ENCODE data around the gene PPP6R3. TPM values are rescaled to one million over a fixed set of nuclear protein-coding genes. Genes with fewer than 3 reads are reported as not detected.

Gene PPP6R3
- total and polyA plus RNA-seq, 2 experiments from 2014 or later: 31.5 to 108 TPM

GRCh38 chr11:68581901-68582300, 121.3 kb downstream of the PPP6R3 start:
- Histone ChIP-seq H3K79me2 (peaks cover 15% of the 10 kb centered on the region), H3K36me3 (replicated peaks; ENCODE audit: insufficient read depth, low read depth) (no peaks in the 10 kb centered on the region), H2AFZ (no peak overlapping the region), H3K27ac (no peak overlapping the region), H3K4me1 (ENCODE audit: insufficient read depth) (no peaks in the 10 kb centered on the region), H3K4me3 (no peak overlapping the region), H3K9me2 (replicated peaks; ENCODE audit: insufficient read depth) (no peaks in the 10 kb centered on the region), H3K4me2 (no peak overlapping the region), H3K27me3 (no peaks in the 10 kb centered on the region), H4K20me1 (ENCODE audit: insufficient read depth, poor library complexity, severe bottlenecking) (peaks cover 7% of the 10 kb centered on the region), H3K9me3 (ENCODE audit: low read depth) (no peaks in the 10 kb centered on the region)
- DNase-seq (ENCODE audit: low spot score): no peak
- 95% methylated on average over 3 of the region's 3 CpGs for WGBS (ENCODE audit: low lambda C conversion rate, missing lambda C conversion rate)
- no peak for TF ChIP-seq EZH2phosphoT487 (IDR thresholded peaks at IDR 0.05; ENCODE audit: low read depth, severe bottlenecking, unreplicated experiment)
- no peak for TF ChIP-seq CTCF (IDR thresholded peaks at IDR 0.05; ENCODE audit: poor library complexity)
- TF ChIP-seq EZH2 (IDR thresholded peaks at IDR 0.05; ENCODE audit: borderline replicate concordance): no peak

- WGBS (ENCODE audit: low lambda C conversion rate, missing lambda C conversion rate): 82% methylated on average over 8 of the region's 8 CpGs
- Histone ChIP-seq H3K4me1 (ENCODE audit: insufficient read depth) (no peaks in the 10 kb centered on the region), H3K27ac (no peak overlapping the region)
Observed at GRCh38 chr11:68582416-68583040, 122.0 kb downstream of the PPP6R3 start.

GRCh38 chr11:68583041-68583446, 122.5 kb downstream of the PPP6R3 start:
- WGBS (ENCODE audit: low lambda C conversion rate, missing lambda C conversion rate): 89% methylated on average over 2 of the region's 2 CpGs
- Histone ChIP-seq H3K27me3 (no peaks in the 10 kb centered on the region), H3K9me3 (ENCODE audit: low read depth) (no peaks in the 10 kb centered on the region), H3K4me3 (no peak overlapping the region), H4K20me1 (ENCODE audit: insufficient read depth, poor library complexity, severe bottlenecking) (peaks cover 7% of the 10 kb centered on the region), H2AFZ (no peak overlapping the region), H3K27ac (no peak overlapping the region), H3K9me2 (replicated peaks; ENCODE audit: insufficient read depth) (no peaks in the 10 kb centered on the region), H3K79me2 (peaks cover 13% of the 10 kb centered on the region), H3K4me2 (no peak overlapping the region), H3K4me1 (ENCODE audit: insufficient read depth) (no peaks in the 10 kb centered on the region), H3K36me3 (replicated peaks; ENCODE audit: insufficient read depth, low read depth) (no peaks in the 10 kb centered on the region)
- no peak for TF ChIP-seq CTCF (IDR thresholded peaks at IDR 0.05; ENCODE audit: poor library complexity)
- no peak for TF ChIP-seq EZH2phosphoT487 (IDR thresholded peaks at IDR 0.05; ENCODE audit: low read depth, severe bottlenecking, unreplicated experiment)
- TF ChIP-seq EZH2 (IDR thresholded peaks at IDR 0.05; ENCODE audit: borderline replicate concordance): no peak
- no peak for DNase-seq (ENCODE audit: low spot score)

More at GRCh38 chr11:68582416-68583040, 122.0 kb downstream of the PPP6R3 start:
- Histone ChIP-seq H3K4me3 (no peak overlapping the region), H3K36me3 (replicated peaks; ENCODE audit: insufficient read depth, low read depth) (no peaks in the 10 kb centered on the region), H3K9me3 (ENCODE audit: low read depth) (no peaks in the 10 kb centered on the region), H3K27me3 (no peaks in the 10 kb centered on the region), H3K4me2 (no peak overlapping the region), H2AFZ (no peak overlapping the region), H3K79me2 (peaks cover 13% of the 10 kb centered on the region), H3K9me2 (replicated peaks; ENCODE audit: insufficient read depth) (no peaks in the 10 kb centered on the region), H4K20me1 (ENCODE audit: insufficient read depth, poor library complexity, severe bottlenecking) (peaks cover 7% of the 10 kb centered on the region)
- TF ChIP-seq EZH2 (IDR thresholded peaks at IDR 0.05; ENCODE audit: borderline replicate concordance) (no peak), EZH2phosphoT487 (IDR thresholded peaks at IDR 0.05; ENCODE audit: low read depth, severe bottlenecking, unreplicated experiment) (no peak), CTCF (IDR thresholded peaks at IDR 0.05; ENCODE audit: poor library complexity) (no peak)
- DNase-seq (ENCODE audit: low spot score): no peak
